HepG2 (cell line): ENCODE measurements around the gene FAT1. TPM values are rescaled to one million over a fixed set of nuclear protein-coding genes. Genes with fewer than 3 reads are reported as not detected.

Source experiments
- CEBPG ChIP-seq: IDR thresholded peaks from 2 replicates; pipeline ENCODE4 v1.6.1; 2016
- EZH2 ChIP-seq: conservative IDR thresholded peaks from 2 replicates; pipeline ENCODE4 v1.6.1; 2012; ENCODE audit warnings: mild to moderate bottlenecking, low read depth, low read length, moderate library complexity
- MAZ ChIP-seq, 2 experiments: sonication (generic) in 1 of 2; formaldehyde crosslinking in 1 of 2; IDR thresholded peaks; 2 replicates each; pipeline versions ENCODE4 v1.5.0 to v1.6.1; 2012 to 2020; ENCODE audit warnings: low read depth in 2 of 2, mild to moderate bottlenecking in 2 of 2, borderline replicate concordance in 1 of 2, improper control_type of control experiment in 1 of 2, low read length in 1 of 2, missing genetic modification reagents in 1 of 2, moderate library complexity in 1 of 2
- NFIB ChIP-seq: sonication (generic); formaldehyde crosslinking; IDR thresholded peaks from 2 replicates; pipeline ENCODE4 v1.9.0; 2021; ENCODE audit warnings: missing genetic modification reagents, mild to moderate bottlenecking, borderline replicate concordance
- NRL ChIP-seq: sonication (generic); formaldehyde crosslinking; IDR thresholded peaks from 2 replicates; pipeline ENCODE4 v1.5.0; 2020; ENCODE audit warnings: missing genetic modification reagents, mild to moderate bottlenecking, moderate library complexity, borderline replicate concordance
- POGZ ChIP-seq: sonication (generic); formaldehyde crosslinking; IDR thresholded peaks from 2 replicates; pipeline ENCODE4 v1.4.0; 2020; ENCODE audit warnings: mild to moderate bottlenecking, missing genetic modification reagents
- PRMT3 ChIP-seq: sonication (generic); formaldehyde crosslinking; IDR thresholded peaks from 2 replicates; pipeline ENCODE4 v1.8.1; 2022; ENCODE audit warnings: low read depth, mild to moderate bottlenecking, moderate library complexity, missing genetic modification reagents, borderline replicate concordance
- RBM39 ChIP-seq: fragments of 200-400 bp; formaldehyde crosslinking; IDR thresholded peaks from one replicate; pipeline ENCODE4 v1.6.1; 2018; ENCODE audit warnings: antibody characterized with exemption, mild to moderate bottlenecking, low read depth, low read length; ENCODE audit not compliant: poor library complexity, severe bottlenecking
- ZNF567 ChIP-seq: sonication (generic); formaldehyde crosslinking; IDR thresholded peaks from 2 replicates; pipeline ENCODE4 v1.8.1; 2023; ENCODE audit warnings: mild to moderate bottlenecking, missing genetic modification reagents, borderline replicate concordance
- ZNF577 ChIP-seq: sonication (generic); formaldehyde crosslinking; IDR thresholded peaks from 2 replicates; pipeline ENCODE4 v1.4.0; 2020; ENCODE audit warnings: mild to moderate bottlenecking, low read depth, missing genetic modification reagents, borderline replicate concordance
- polyA plus RNA-seq, 8 experiments: library from polyadenylated mRNA; depleted of rRNA in 3 of 8; stranded (reverse) in 7 of 8; unstranded in 1 of 8; fragments of >200 nt; fragmentation: Illumina TruSeq in 4 of 8; extraction: Trizol in 4 of 8; gene quantifications; 2 replicates each; pipeline versions ENCODE4 v1.2.1 to v1.2.3, GENCODE V29; 2011 to 2016; ENCODE audit warnings: low read depth in 4 of 8, missing spikeins in 1 of 8, mixed read lengths in 1 of 8; ENCODE audit not compliant: insufficient read depth in 1 of 8
- total RNA-seq, 5 experiments: library from RNA; depleted of rRNA; stranded (reverse); fragments of >200 nt; fragmentation: Illumina TruSeq; extraction: Trizol; gene quantifications; 2 replicates each; pipeline ENCODE4 v1.2.3, GENCODE V29; 2016; ENCODE audit warnings: low read depth in 1 of 5
- TF ChIP-seq, protein P1 (sequence below): sonication (generic); formaldehyde crosslinking; IDR thresholded peaks from 2 replicates; pipeline ENCODE4 v1.8.0; 2022; ENCODE audit warnings: mild to moderate bottlenecking, missing genetic modification reagents; ENCODE audit not compliant: insufficient replicate concordance
- TF ChIP-seq, protein P2 (sequence below): sonication (generic); formaldehyde crosslinking; IDR thresholded peaks from 2 replicates; pipeline ENCODE4 v1.4.0; 2020; ENCODE audit warnings: missing genetic modification reagents, borderline replicate concordance
- TF ChIP-seq, protein P3 (sequence below): sonication (generic); formaldehyde crosslinking; conservative IDR thresholded peaks from 2 replicates; pipeline ENCODE4 v1.4.0; 2020; ENCODE audit warnings: mild to moderate bottlenecking, missing genetic modification reagents, moderate library complexity
- TF ChIP-seq, protein P4 (sequence below): sonication (generic); formaldehyde crosslinking; IDR thresholded peaks from 2 replicates; pipeline ENCODE4 v1.8.1; 2023; ENCODE audit warnings: missing genetic modification reagents, mild to moderate bottlenecking, borderline replicate concordance
- TF ChIP-seq, protein P5 (sequence below): sonication (generic); formaldehyde crosslinking; IDR thresholded peaks from 2 replicates; pipeline ENCODE4 v1.5.0; 2020; ENCODE audit warnings: mild to moderate bottlenecking, missing genetic modification reagents, moderate library complexity

The FAT1 gene
- total and polyA plus RNA-seq, 2 of the 13 experiments (the other 11 are each of a cell fraction or from before 2014, with no cell fraction given) = 185 to 216 TPM

DNA sequence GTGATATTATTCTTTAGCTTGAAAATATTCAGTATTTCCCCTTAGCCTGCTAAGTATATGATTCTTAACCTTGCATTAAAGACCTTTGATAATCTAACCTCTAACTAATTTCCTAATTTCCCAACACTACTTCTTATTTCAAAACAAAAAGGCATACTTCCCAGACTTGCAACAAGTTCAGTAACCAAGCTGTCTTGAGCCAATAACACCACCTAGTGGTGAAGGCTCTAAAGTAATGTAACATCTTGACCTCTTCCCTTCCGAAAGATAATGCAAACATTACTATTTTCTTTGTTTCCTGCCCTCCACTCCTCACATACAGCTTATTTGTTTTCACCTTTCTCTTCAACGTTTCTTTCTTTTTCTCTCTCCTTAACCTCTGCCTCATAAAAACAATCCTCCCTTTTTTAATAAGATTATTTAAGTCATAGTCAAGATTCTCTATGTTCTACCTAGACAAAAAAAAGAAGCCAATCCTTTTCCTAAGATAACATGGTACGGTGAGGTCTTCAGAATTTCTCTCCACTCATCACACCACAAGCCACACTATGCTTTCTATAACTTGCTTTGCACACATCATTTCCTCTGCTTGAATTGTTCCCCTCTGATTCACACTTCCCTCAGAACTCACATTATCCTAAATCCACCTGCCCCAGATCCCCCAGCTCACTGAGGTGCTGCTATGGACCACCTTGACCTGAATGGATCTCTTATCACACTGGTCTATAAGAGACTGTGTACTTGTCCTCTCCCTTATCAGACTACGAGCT is 3.5 kb downstream of the FAT1 start (continued):
- TF ChIP-seq, protein P1, sequence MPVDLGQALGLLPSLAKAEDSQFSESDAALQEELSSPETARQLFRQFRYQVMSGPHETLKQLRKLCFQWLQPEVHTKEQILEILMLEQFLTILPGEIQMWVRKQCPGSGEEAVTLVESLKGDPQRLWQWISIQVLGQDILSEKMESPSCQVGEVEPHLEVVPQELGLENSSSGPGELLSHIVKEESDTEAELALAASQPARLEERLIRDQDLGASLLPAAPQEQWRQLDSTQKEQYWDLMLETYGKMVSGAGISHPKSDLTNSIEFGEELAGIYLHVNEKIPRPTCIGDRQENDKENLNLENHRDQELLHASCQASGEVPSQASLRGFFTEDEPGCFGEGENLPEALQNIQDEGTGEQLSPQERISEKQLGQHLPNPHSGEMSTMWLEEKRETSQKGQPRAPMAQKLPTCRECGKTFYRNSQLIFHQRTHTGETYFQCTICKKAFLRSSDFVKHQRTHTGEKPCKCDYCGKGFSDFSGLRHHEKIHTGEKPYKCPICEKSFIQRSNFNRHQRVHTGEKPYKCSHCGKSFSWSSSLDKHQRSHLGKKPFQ (CRISPR knock-in tag) = no peak
- TF ChIP-seq, protein P2, sequence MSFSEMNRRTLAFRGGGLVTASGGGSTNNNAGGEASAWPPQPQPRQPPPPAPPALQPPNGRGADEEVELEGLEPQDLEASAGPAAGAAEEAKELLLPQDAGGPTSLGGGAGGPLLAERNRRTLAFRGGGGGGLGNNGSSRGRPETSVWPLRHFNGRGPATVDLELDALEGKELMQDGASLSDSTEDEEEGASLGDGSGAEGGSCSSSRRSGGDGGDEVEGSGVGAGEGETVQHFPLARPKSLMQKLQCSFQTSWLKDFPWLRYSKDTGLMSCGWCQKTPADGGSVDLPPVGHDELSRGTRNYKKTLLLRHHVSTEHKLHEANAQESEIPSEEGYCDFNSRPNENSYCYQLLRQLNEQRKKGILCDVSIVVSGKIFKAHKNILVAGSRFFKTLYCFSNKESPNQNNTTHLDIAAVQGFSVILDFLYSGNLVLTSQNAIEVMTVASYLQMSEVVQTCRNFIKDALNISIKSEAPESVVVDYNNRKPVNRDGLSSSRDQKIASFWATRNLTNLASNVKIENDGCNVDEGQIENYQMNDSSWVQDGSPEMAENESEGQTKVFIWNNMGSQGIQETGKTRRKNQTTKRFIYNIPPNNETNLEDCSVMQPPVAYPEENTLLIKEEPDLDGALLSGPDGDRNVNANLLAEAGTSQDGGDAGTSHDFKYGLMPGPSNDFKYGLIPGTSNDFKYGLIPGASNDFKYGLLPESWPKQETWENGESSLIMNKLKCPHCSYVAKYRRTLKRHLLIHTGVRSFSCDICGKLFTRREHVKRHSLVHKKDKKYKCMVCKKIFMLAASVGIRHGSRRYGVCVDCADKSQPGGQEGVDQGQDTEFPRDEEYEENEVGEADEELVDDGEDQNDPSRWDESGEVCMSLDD (CRISPR knock-in tag) = no peak
- TF ChIP-seq CEBPG (CRISPR knock-in tag) = 0 out of 2 replicates have a peak, but pooled peaks have one; percentile 23
- TF ChIP-seq, protein P3, sequence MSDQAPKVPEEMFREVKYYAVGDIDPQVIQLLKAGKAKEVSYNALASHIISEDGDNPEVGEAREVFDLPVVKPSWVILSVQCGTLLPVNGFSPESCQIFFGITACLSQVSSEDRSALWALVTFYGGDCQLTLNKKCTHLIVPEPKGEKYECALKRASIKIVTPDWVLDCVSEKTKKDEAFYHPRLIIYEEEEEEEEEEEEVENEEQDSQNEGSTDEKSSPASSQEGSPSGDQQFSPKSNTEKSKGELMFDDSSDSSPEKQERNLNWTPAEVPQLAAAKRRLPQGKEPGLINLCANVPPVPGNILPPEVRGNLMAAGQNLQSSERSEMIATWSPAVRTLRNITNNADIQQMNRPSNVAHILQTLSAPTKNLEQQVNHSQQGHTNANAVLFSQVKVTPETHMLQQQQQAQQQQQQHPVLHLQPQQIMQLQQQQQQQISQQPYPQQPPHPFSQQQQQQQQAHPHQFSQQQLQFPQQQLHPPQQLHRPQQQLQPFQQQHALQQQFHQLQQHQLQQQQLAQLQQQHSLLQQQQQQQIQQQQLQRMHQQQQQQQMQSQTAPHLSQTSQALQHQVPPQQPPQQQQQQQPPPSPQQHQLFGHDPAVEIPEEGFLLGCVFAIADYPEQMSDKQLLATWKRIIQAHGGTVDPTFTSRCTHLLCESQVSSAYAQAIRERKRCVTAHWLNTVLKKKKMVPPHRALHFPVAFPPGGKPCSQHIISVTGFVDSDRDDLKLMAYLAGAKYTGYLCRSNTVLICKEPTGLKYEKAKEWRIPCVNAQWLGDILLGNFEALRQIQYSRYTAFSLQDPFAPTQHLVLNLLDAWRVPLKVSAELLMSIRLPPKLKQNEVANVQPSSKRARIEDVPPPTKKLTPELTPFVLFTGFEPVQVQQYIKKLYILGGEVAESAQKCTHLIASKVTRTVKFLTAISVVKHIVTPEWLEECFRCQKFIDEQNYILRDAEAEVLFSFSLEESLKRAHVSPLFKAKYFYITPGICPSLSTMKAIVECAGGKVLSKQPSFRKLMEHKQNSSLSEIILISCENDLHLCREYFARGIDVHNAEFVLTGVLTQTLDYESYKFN (CRISPR knock-in tag) = no peak
- TF ChIP-seq POGZ = no peak
- TF ChIP-seq MAZ (IDR thresholded peaks at IDR 0.05; ENCODE audit: borderline replicate concordance, low read depth, low read length) = no peak
- no peak for TF ChIP-seq MAZ (CRISPR knock-in tag; IDR thresholded peaks at IDR 0.05; ENCODE audit: low read depth)
- no peak for TF ChIP-seq NRL (CRISPR knock-in tag)
- no peak for TF ChIP-seq PRMT3 (CRISPR knock-in tag)
- TF ChIP-seq, protein P4, sequence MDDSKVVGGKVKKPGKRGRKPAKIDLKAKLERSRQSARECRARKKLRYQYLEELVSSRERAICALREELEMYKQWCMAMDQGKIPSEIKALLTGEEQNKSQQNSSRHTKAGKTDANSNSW (CRISPR knock-in tag) = no peak
- TF ChIP-seq, protein P5, sequence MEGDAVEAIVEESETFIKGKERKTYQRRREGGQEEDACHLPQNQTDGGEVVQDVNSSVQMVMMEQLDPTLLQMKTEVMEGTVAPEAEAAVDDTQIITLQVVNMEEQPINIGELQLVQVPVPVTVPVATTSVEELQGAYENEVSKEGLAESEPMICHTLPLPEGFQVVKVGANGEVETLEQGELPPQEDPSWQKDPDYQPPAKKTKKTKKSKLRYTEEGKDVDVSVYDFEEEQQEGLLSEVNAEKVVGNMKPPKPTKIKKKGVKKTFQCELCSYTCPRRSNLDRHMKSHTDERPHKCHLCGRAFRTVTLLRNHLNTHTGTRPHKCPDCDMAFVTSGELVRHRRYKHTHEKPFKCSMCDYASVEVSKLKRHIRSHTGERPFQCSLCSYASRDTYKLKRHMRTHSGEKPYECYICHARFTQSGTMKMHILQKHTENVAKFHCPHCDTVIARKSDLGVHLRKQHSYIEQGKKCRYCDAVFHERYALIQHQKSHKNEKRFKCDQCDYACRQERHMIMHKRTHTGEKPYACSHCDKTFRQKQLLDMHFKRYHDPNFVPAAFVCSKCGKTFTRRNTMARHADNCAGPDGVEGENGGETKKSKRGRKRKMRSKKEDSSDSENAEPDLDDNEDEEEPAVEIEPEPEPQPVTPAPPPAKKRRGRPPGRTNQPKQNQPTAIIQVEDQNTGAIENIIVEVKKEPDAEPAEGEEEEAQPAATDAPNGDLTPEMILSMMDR = peak; percentile 58
- TF ChIP-seq EZH2 = no peak
- no peak for TF ChIP-seq RBM39
- no peak for TF ChIP-seq NFIB (CRISPR knock-in tag)
- TF ChIP-seq ZNF567 (CRISPR knock-in tag) = no peak
- TF ChIP-seq ZNF577 (CRISPR knock-in tag) = no peak
